HepG2 (cell line): ENCODE results near the gene RASGRP4.
"Not testable (repeated sequence)": the region's sequence is repeated elsewhere in the genome, so short reads cannot be mapped to it uniquely, and the experiment has no call there.

ENCODE experiments used
- ATF2 ChIP-seq: sonication (generic); formaldehyde crosslinking; IDR thresholded peaks from 2 replicates; pipeline ENCODE4 v1.4.0; 2020; ENCODE audit warnings: missing genetic modification reagents
- CTCF ChIP-seq: sonication (generic); formaldehyde crosslinking; IDR thresholded peaks from 2 replicates; pipeline ENCODE4 v1.5.0; 2020; ENCODE audit warnings: mild to moderate bottlenecking, missing genetic modification reagents, moderate library complexity
- ELK4 ChIP-seq: sonication (generic); formaldehyde crosslinking; IDR thresholded peaks from 2 replicates; pipeline ENCODE4 v1.9.0; 2021; ENCODE audit warnings: missing genetic modification reagents, borderline replicate concordance
- FOXK1 ChIP-seq: sonication (generic); formaldehyde crosslinking; IDR thresholded peaks from 2 replicates; pipeline ENCODE4 v1.4.0; 2020; ENCODE audit warnings: low read depth, missing genetic modification reagents, borderline replicate concordance
- GTF3A ChIP-seq: sonication (generic); formaldehyde crosslinking; conservative IDR thresholded peaks from 2 replicates; pipeline ENCODE4 v1.4.0; 2020; ENCODE audit warnings: mild to moderate bottlenecking, missing genetic modification reagents
- KAT2B ChIP-seq: fragments of 150-350 bp; IDR thresholded peaks from 2 replicates; pipeline ENCODE4 v1.6.1; 2014; ENCODE audit warnings: low read depth, low read length, borderline replicate concordance
- MAX ChIP-seq: IDR thresholded peaks from 2 replicates; pipeline ENCODE4 v1.6.1; 2012; ENCODE audit warnings: inconsistent platforms
- NFATC3 ChIP-seq: sonication (generic); formaldehyde crosslinking; IDR thresholded peaks from 2 replicates; pipeline ENCODE4 v1.5.1; 2020; ENCODE audit warnings: mild to moderate bottlenecking, missing genetic modification reagents
- TARDBP ChIP-seq: sonication (generic); formaldehyde crosslinking; IDR thresholded peaks from 2 replicates; pipeline ENCODE4 v1.8.0; 2022; ENCODE audit warnings: mild to moderate bottlenecking, missing genetic modification reagents
- ZFP36 ChIP-seq: fragments of 150-350 bp; IDR thresholded peaks from 2 replicates; pipeline ENCODE4 v1.6.1; 2018; ENCODE audit warnings: borderline replicate concordance, low read length, low read depth; ENCODE audit not compliant: partially characterized antibody
- ZNF251 ChIP-seq: sonication (generic); formaldehyde crosslinking; IDR thresholded peaks from 2 replicates; pipeline ENCODE4 v1.9.0; 2021; ENCODE audit warnings: mild to moderate bottlenecking, missing genetic modification reagents
- ZNF274 ChIP-seq: sonication (generic); formaldehyde crosslinking; IDR thresholded peaks from 2 replicates; pipeline ENCODE4 v1.5.1; 2020; ENCODE audit warnings: mild to moderate bottlenecking, missing genetic modification reagents
- ZNF318 ChIP-seq: sonication (generic); formaldehyde crosslinking; IDR thresholded peaks from 2 replicates; pipeline ENCODE4 v1.4.0; 2020; ENCODE audit warnings: mild to moderate bottlenecking, missing genetic modification reagents
- ZNF362 ChIP-seq: sonication (generic); formaldehyde crosslinking; IDR thresholded peaks from 2 replicates; pipeline ENCODE4 v1.4.0; 2020; ENCODE audit warnings: missing genetic modification reagents, mild to moderate bottlenecking, borderline replicate concordance

GRCh38 chr19:38362946-38363688, 62.9 kb downstream of the RASGRP4 start:
- not testable (repeated sequence) for TF ChIP-seq TARDBP (CRISPR knock-in tag); ELK4 (CRISPR knock-in tag); CTCF; ATF2 (CRISPR knock-in tag); GTF3A (CRISPR knock-in tag); KAT2B; ZNF318 (CRISPR knock-in tag); NFATC3 (CRISPR knock-in tag); FOXK1; ZNF251 (CRISPR knock-in tag); ZFP36; ZNF274
- TF ChIP-seq ZNF362 (CRISPR knock-in tag) (0 out of 2 replicates have a peak, but pooled peaks have one; percentile 33), MAX (peak; percentile 64; the same call in 1 of the 2 replicates)
